Measurements from ENCODE around the gene DEFB123.
"Not testable (repeated sequence)": the region's sequence is repeated elsewhere in the genome, so short reads cannot be mapped to it uniquely, and the experiment has no call there.

Gene DEFB123

GRCh38 chr20:31440012-31440659 lies at the start of gene DEFB123:
DEFB123 (plus strand) TSS chr20:31440632; CDS start chr20:31440699, 67 bp downstream.
- DNase-seq (ENCODE audit: low spot score): no peak

GRCh38 chr20:31392836-31393235 lies 47.6 kb upstream of the DEFB123 start:
- no peak for DNase-seq (ENCODE audit: low spot score)

GRCh38 chr20:31394900-31395299 lies 45.5 kb upstream of the DEFB123 start:
- no peak for DNase-seq (ENCODE audit: low spot score)

- no peak for DNase-seq (ENCODE audit: low spot score)
Observed at GRCh38 chr20:31403886-31404285, 36.5 kb upstream of the DEFB123 start.

- no peak for DNase-seq (ENCODE audit: low spot score)
Observed at GRCh38 chr20:31406115-31406514, 34.3 kb upstream of the DEFB123 start, which contains the start of gene DEFB121. DEFB121 (minus strand) TSS chr20:31406215; CDS start chr20:31406152, 63 bp downstream.

- DNase-seq (ENCODE audit: low spot score): no peak
Observed at GRCh38 chr20:31410011-31410410, 30.4 kb upstream of the DEFB123 start.

- DNase-seq (ENCODE audit: low spot score): no peak
Observed at GRCh38 chr20:31414381-31414780, 26.1 kb upstream of the DEFB123 start.

- DNase-seq (ENCODE audit: low spot score): no peak
Observed at GRCh38 chr20:31415653-31416052, 24.8 kb upstream of the DEFB123 start.

- DNase-seq (ENCODE audit: low spot score): no peak
Observed at GRCh38 chr20:31418307-31418706, 22.1 kb upstream of the DEFB123 start.

GRCh38 chr20:31425797-31426196 lies 14.6 kb upstream of the DEFB123 start:
- DNase-seq (ENCODE audit: low spot score): no peak

GRCh38 chr20:31426891-31427551 lies 13.4 kb upstream of the DEFB123 start:
- DNase-seq (ENCODE audit: low spot score): not testable (repeated sequence)

GRCh38 chr20:31427576-31427975 lies 12.9 kb upstream of the DEFB123 start:
- not testable (repeated sequence) for DNase-seq (ENCODE audit: low spot score)

GRCh38 chr20:31430568-31431115 lies 9.8 kb upstream of the DEFB123 start:
- no peak for DNase-seq (ENCODE audit: low spot score)

- no peak for DNase-seq (ENCODE audit: low spot score)
Observed at GRCh38 chr20:31446084-31446819, 5.8 kb downstream of the DEFB123 start.

- no peak for DNase-seq (ENCODE audit: low spot score)
Observed at GRCh38 chr20:31449511-31450414, 9.3 kb downstream of the DEFB123 start.

GRCh38 chr20:31452575-31452974 lies 12.1 kb downstream of the DEFB123 start:
- no peak for DNase-seq (ENCODE audit: low spot score)

GRCh38 chr20:31454361-31454760 lies 13.9 kb downstream of the DEFB123 start:
- DNase-seq (ENCODE audit: low spot score): no peak

GRCh38 chr20:31470946-31471345 lies 30.5 kb downstream of the DEFB123 start:
- DNase-seq (ENCODE audit: low spot score): not testable (repeated sequence)

GRCh38 chr20:31472395-31473330 lies 32.2 kb downstream of the DEFB123 start:
- no peak for DNase-seq (ENCODE audit: low spot score)

- DNase-seq (ENCODE audit: low spot score): no peak
Observed at GRCh38 chr20:31473331-31474096, 33.1 kb downstream of the DEFB123 start.
